ENCODE results near the gene PCCA.

DNA sequence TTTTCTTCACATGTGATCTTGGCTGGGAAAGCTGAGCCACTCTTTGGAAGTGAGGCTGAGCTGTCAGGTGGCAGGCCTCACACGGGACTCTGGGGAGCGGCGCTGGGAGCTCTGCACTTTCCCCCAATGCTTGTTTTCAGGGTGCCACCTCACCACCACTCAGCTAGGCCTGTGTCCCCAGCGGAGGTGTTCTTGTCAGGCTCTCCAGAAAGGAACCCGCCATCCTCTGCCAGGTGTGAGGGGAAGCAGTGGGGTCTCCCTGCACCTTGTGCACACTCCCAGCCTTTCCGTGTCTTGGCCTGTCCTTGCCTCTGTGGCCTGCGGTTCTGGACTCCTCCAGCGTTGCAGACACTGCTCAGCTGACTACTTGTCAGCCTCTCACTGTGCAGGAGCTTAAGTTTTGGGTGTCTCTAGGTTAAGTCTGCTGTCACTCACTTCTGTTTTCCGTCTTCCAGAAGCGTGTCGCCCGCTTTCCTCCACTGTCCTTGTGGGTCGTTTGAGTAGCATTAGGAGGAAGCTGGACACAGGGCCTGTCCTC is 447.8 kb downstream of the PCCA start:
- TF ChIP-seq, protein P1, sequence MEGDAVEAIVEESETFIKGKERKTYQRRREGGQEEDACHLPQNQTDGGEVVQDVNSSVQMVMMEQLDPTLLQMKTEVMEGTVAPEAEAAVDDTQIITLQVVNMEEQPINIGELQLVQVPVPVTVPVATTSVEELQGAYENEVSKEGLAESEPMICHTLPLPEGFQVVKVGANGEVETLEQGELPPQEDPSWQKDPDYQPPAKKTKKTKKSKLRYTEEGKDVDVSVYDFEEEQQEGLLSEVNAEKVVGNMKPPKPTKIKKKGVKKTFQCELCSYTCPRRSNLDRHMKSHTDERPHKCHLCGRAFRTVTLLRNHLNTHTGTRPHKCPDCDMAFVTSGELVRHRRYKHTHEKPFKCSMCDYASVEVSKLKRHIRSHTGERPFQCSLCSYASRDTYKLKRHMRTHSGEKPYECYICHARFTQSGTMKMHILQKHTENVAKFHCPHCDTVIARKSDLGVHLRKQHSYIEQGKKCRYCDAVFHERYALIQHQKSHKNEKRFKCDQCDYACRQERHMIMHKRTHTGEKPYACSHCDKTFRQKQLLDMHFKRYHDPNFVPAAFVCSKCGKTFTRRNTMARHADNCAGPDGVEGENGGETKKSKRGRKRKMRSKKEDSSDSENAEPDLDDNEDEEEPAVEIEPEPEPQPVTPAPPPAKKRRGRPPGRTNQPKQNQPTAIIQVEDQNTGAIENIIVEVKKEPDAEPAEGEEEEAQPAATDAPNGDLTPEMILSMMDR (IDR thresholded peaks at IDR 0.05) = no peak
- TF ChIP-seq EP300 (IDR thresholded peaks at IDR 0.05) (no peak), POLR2AphosphoS5 (IDR thresholded peaks at IDR 0.05) (no peak), POLR2A (IDR thresholded peaks at IDR 0.05) (no peak)

Data from suprapubic skin (tissue), 4 donors.